Measurements from ENCODE around the gene CCDC142.

The CCDC142 gene

GRCh38 chr2:74482801-74483674 is at the start of gene CCDC142, which contains the start of gene TTC31:
TSS of gene CCDC142 (minus strand) at chr2:74482998. CDS start at chr2:74482837, 161 bp downstream.
TSS of gene TTC31 (plus strand) at chr2:74483081. CDS start at chr2:74483096, 15 bp downstream.
- DNase-seq, result peak; percentile 95

GRCh38 chr2:74532222-74532621 is 49.4 kb upstream of the CCDC142 start:
- peak; percentile 7 for DNase-seq

GRCh38 chr2:74531666-74532065 is 48.9 kb upstream of the CCDC142 start:
- DNase-seq, result no peak

GRCh38 chr2:74530239-74531187 is 47.7 kb upstream of the CCDC142 start:
- DNase-seq, result no peak

GRCh38 chr2:74529357-74530238 is 46.8 kb upstream of the CCDC142 start, which contains the start of the genes AUP1 and HTRA2:
TSS of gene AUP1 (minus strand) at chr2:74529706. CDS start at chr2:74529629, 77 bp downstream.
TSS of gene HTRA2 (plus strand) at chr2:74529933. CDS start at chr2:74530007, 74 bp downstream.
- DNase-seq, result peak; percentile 96

- DNase-seq, result no peak
Measured at GRCh38 chr2:74528600-74529356, 46.0 kb upstream of the CCDC142 start.

- no peak for DNase-seq
Measured at GRCh38 chr2:74527741-74528140, 44.9 kb upstream of the CCDC142 start.

- DNase-seq, result no peak
Measured at GRCh38 chr2:74526649-74527230, 43.9 kb upstream of the CCDC142 start.

- DNase-seq, result no peak
Measured at GRCh38 chr2:74525717-74526648, 43.2 kb upstream of the CCDC142 start, which contains the start of gene DQX1. TSS of gene DQX1 (minus strand) at chr2:74526231. CDS start at chr2:74525729, 502 bp downstream.

GRCh38 chr2:74524955-74525716 is 42.3 kb upstream of the CCDC142 start:
- DNase-seq, result no peak

- no peak for DNase-seq
Measured at GRCh38 chr2:74524005-74524404, 41.2 kb upstream of the CCDC142 start.

- DNase-seq, result no peak
Measured at GRCh38 chr2:74522516-74522915, 39.7 kb upstream of the CCDC142 start.

- DNase-seq, result no peak
Measured at GRCh38 chr2:74516650-74517049, 33.9 kb upstream of the CCDC142 start.

GRCh38 chr2:74515981-74516633 is 33.3 kb upstream of the CCDC142 start:
- DNase-seq, result no peak

- no peak for DNase-seq
Measured at GRCh38 chr2:74515271-74515980, 32.6 kb upstream of the CCDC142 start.

- no peak for DNase-seq
Measured at GRCh38 chr2:74514368-74515270, 31.8 kb upstream of the CCDC142 start, which contains the start of gene TLX2. TSS of gene TLX2 (plus strand) at chr2:74514450. CDS start at chr2:74514807, 357 bp downstream.

Measured in kidney glomerular epithelial cell (primary cell).